Measurements from ENCODE around the gene RDH12.
"Not testable (repeated sequence)": the region's sequence is repeated elsewhere in the genome, so short reads cannot be mapped to it uniquely, and the experiment has no call there.

RDH12 gene

GRCh38 chr14:67683842-67684241 lies 17.8 kb upstream of the RDH12 start:
- H3K4me1 Mint-ChIP-seq (ENCODE audit: low read depth): peaks cover 42% of the 10 kb centered on the region
- H3K36me3 Mint-ChIP-seq (ENCODE audit: low read depth): peaks cover 69% of the 10 kb centered on the region
- H3K4me3 Mint-ChIP-seq: no peak overlapping the region
- H3K9me3 Mint-ChIP-seq: no peaks in the 10 kb centered on the region
- no peaks in the 10 kb centered on the region for H3K27me3 Mint-ChIP-seq (ENCODE audit: low read depth)
- peak overlapping the region; percentile 9 for H3K27ac Mint-ChIP-seq
- DNase-seq (ENCODE audit: low spot score): no peak

- Mint-ChIP-seq H3K36me3 (ENCODE audit: low read depth) (peaks cover 56% of the 10 kb centered on the region), H3K27me3 (ENCODE audit: low read depth) (no peaks in the 10 kb centered on the region), H3K27ac (no peak overlapping the region), H3K4me1 (ENCODE audit: low read depth) (peaks cover 22% of the 10 kb centered on the region), H3K9me3 (no peaks in the 10 kb centered on the region), H3K4me3 (no peak overlapping the region)
- no peak for DNase-seq (ENCODE audit: low spot score)
Measured at GRCh38 chr14:67690011-67690410, 11.7 kb upstream of the RDH12 start.

- DNase-seq (ENCODE audit: low spot score): peak; percentile 88
- H3K27me3 Mint-ChIP-seq (ENCODE audit: low read depth): no peaks in the 10 kb centered on the region
- peak overlapping the region; percentile 98 for H3K4me3 Mint-ChIP-seq
- peaks cover 23% of the 10 kb centered on the region for H3K4me1 Mint-ChIP-seq (ENCODE audit: low read depth)
- no peaks in the 10 kb centered on the region for H3K9me3 Mint-ChIP-seq
- peak overlapping the region; percentile 99 for H3K27ac Mint-ChIP-seq
- peaks cover 19% of the 10 kb centered on the region for H3K36me3 Mint-ChIP-seq (ENCODE audit: low read depth)
Measured at GRCh38 chr14:67694791-67695393, 6.8 kb upstream of the RDH12 start.

- H3K27ac Mint-ChIP-seq: peak within 1 kb of the TSS; percentile 99
Measured at GRCh38 chr14:67695394-67695949, 6.2 kb upstream of the RDH12 start, which contains the start of gene RDH11. RDH11 (minus strand) TSS chr14:67695764; CDS start chr14:67695703, 61 bp downstream.

GRCh38 chr14:67697006-67697405 lies 4.7 kb upstream of the RDH12 start:
- Mint-ChIP-seq H3K27me3 (ENCODE audit: low read depth) (no peaks in the 10 kb centered on the region), H3K4me3 (no peak overlapping the region), H3K4me1 (ENCODE audit: low read depth) (peaks cover 23% of the 10 kb centered on the region), H3K27ac (no peak overlapping the region), H3K36me3 (ENCODE audit: low read depth) (peaks cover 4% of the 10 kb centered on the region), H3K9me3 (no peaks in the 10 kb centered on the region)
- no peak for DNase-seq (ENCODE audit: low spot score)

More at GRCh38 chr14:67695394-67695949, 6.2 kb upstream of the RDH12 start, which contains the start of gene RDH11:
- Mint-ChIP-seq H3K27me3 (ENCODE audit: low read depth) (no peaks in the 10 kb centered on the region), H3K9me3 (no peaks in the 10 kb centered on the region), H3K4me1 (ENCODE audit: low read depth) (peaks cover 23% of the 10 kb centered on the region), H3K36me3 (ENCODE audit: low read depth) (peaks cover 14% of the 10 kb centered on the region), H3K4me3 (peak within 1 kb of the TSS; percentile 98)
- peak; percentile 84 for DNase-seq (ENCODE audit: low spot score)

- no peaks in the 10 kb centered on the region for H3K9me3 Mint-ChIP-seq
- no peaks in the 10 kb centered on the region for H3K36me3 Mint-ChIP-seq (ENCODE audit: low read depth)
- H3K27me3 Mint-ChIP-seq (ENCODE audit: low read depth): no peaks in the 10 kb centered on the region
- H3K4me1 Mint-ChIP-seq (ENCODE audit: low read depth): peaks cover 15% of the 10 kb centered on the region
- no peak overlapping the region for H3K4me3 Mint-ChIP-seq
- DNase-seq (ENCODE audit: low spot score): no peak
- H3K27ac Mint-ChIP-seq: no peak overlapping the region
Measured at GRCh38 chr14:67698179-67698578, 3.5 kb upstream of the RDH12 start.

- Mint-ChIP-seq H3K36me3 (ENCODE audit: low read depth) (no peaks in the 10 kb centered on the region), H3K4me3 (no peak overlapping the region), H3K27ac (no peak overlapping the region), H3K27me3 (ENCODE audit: low read depth) (peaks cover 3% of the 10 kb centered on the region), H3K4me1 (ENCODE audit: low read depth) (peaks cover 2% of the 10 kb centered on the region), H3K9me3 (no peaks in the 10 kb centered on the region)
- DNase-seq (ENCODE audit: low spot score): no peak
Measured at GRCh38 chr14:67703997-67704396, 2.3 kb downstream of the RDH12 start.

- H3K27ac Mint-ChIP-seq: no peak overlapping the region
- peak; percentile 21 for DNase-seq (ENCODE audit: low spot score)
Measured at GRCh38 chr14:67704484-67705089, 2.9 kb downstream of the RDH12 start.

GRCh38 chr14:67705211-67705610 lies 3.5 kb downstream of the RDH12 start:
- H3K9me3 Mint-ChIP-seq: peaks cover 8% of the 10 kb centered on the region

More at GRCh38 chr14:67704484-67705089, 2.9 kb downstream of the RDH12 start:
- Mint-ChIP-seq H3K9me3 (peaks cover 3% of the 10 kb centered on the region), H3K4me3 (no peak overlapping the region), H3K36me3 (ENCODE audit: low read depth) (no peaks in the 10 kb centered on the region), H3K27me3 (ENCODE audit: low read depth) (peaks cover 3% of the 10 kb centered on the region), H3K4me1 (ENCODE audit: low read depth) (peaks cover 2% of the 10 kb centered on the region)

GRCh38 chr14:67709346-67709745 lies 7.7 kb downstream of the RDH12 start:
- not testable (repeated sequence) for DNase-seq (ENCODE audit: low spot score); H3K27ac Mint-ChIP-seq; H3K4me1 Mint-ChIP-seq (ENCODE audit: low read depth); H3K4me3 Mint-ChIP-seq; H3K36me3 Mint-ChIP-seq (ENCODE audit: low read depth)
- Mint-ChIP-seq H3K9me3 (peaks cover 18% of the 10 kb centered on the region), H3K27me3 (ENCODE audit: low read depth) (peaks cover 14% of the 10 kb centered on the region)

More at GRCh38 chr14:67705211-67705610, 3.5 kb downstream of the RDH12 start:
- DNase-seq (ENCODE audit: low spot score): no peak
- no peaks in the 10 kb centered on the region for H3K36me3 Mint-ChIP-seq (ENCODE audit: low read depth)
- peaks cover 2% of the 10 kb centered on the region for H3K4me1 Mint-ChIP-seq (ENCODE audit: low read depth)
- no peak overlapping the region for H3K27ac Mint-ChIP-seq
- H3K27me3 Mint-ChIP-seq (ENCODE audit: low read depth): peaks cover 3% of the 10 kb centered on the region
- H3K4me3 Mint-ChIP-seq: no peak overlapping the region

- not testable (repeated sequence) for H3K4me3 Mint-ChIP-seq; H3K36me3 Mint-ChIP-seq (ENCODE audit: low read depth); H3K27ac Mint-ChIP-seq; DNase-seq (ENCODE audit: low spot score); H3K4me1 Mint-ChIP-seq (ENCODE audit: low read depth)
- Mint-ChIP-seq H3K27me3 (ENCODE audit: low read depth) (peaks cover 16% of the 10 kb centered on the region), H3K9me3 (peaks cover 18% of the 10 kb centered on the region)
Measured at GRCh38 chr14:67709796-67710195, 8.1 kb downstream of the RDH12 start.

GRCh38 chr14:67710209-67710608 lies 8.5 kb downstream of the RDH12 start:
- Mint-ChIP-seq H3K9me3 (peaks cover 18% of the 10 kb centered on the region), H3K4me1 (ENCODE audit: low read depth) (no peaks in the 10 kb centered on the region), H3K36me3 (ENCODE audit: low read depth) (peaks cover 3% of the 10 kb centered on the region), H3K27ac (no peak overlapping the region), H3K27me3 (ENCODE audit: low read depth) (peaks cover 17% of the 10 kb centered on the region), H3K4me3 (no peak overlapping the region)
- DNase-seq (ENCODE audit: low spot score): no peak

- Mint-ChIP-seq H3K9me3 (peaks cover 4% of the 10 kb centered on the region), H3K27ac (no peak overlapping the region), H3K4me3 (no peak overlapping the region), H3K27me3 (ENCODE audit: low read depth) (peaks cover 18% of the 10 kb centered on the region), H3K4me1 (ENCODE audit: low read depth) (peaks cover 1% of the 10 kb centered on the region), H3K36me3 (ENCODE audit: low read depth) (no peaks in the 10 kb centered on the region)
- DNase-seq (ENCODE audit: low spot score): no peak
Measured at GRCh38 chr14:67717048-67717447, 15.4 kb downstream of the RDH12 start.

- H3K27ac Mint-ChIP-seq: no peak overlapping the region
- peaks cover 1% of the 10 kb centered on the region for H3K4me1 Mint-ChIP-seq (ENCODE audit: low read depth)
- peaks cover 4% of the 10 kb centered on the region for H3K9me3 Mint-ChIP-seq
- H3K4me3 Mint-ChIP-seq: no peak overlapping the region
- no peaks in the 10 kb centered on the region for H3K36me3 Mint-ChIP-seq (ENCODE audit: low read depth)
- no peak for DNase-seq (ENCODE audit: low spot score)
- peaks cover 25% of the 10 kb centered on the region for H3K27me3 Mint-ChIP-seq (ENCODE audit: low read depth)
Measured at GRCh38 chr14:67718265-67718664, 16.6 kb downstream of the RDH12 start.
